ENCODE data around the gene KCTD7.
"Not testable (repeated sequence)": the region's sequence is repeated elsewhere in the genome, so short reads cannot be mapped to it uniquely, and the experiment has no call there.

KCTD7 gene

DNA sequence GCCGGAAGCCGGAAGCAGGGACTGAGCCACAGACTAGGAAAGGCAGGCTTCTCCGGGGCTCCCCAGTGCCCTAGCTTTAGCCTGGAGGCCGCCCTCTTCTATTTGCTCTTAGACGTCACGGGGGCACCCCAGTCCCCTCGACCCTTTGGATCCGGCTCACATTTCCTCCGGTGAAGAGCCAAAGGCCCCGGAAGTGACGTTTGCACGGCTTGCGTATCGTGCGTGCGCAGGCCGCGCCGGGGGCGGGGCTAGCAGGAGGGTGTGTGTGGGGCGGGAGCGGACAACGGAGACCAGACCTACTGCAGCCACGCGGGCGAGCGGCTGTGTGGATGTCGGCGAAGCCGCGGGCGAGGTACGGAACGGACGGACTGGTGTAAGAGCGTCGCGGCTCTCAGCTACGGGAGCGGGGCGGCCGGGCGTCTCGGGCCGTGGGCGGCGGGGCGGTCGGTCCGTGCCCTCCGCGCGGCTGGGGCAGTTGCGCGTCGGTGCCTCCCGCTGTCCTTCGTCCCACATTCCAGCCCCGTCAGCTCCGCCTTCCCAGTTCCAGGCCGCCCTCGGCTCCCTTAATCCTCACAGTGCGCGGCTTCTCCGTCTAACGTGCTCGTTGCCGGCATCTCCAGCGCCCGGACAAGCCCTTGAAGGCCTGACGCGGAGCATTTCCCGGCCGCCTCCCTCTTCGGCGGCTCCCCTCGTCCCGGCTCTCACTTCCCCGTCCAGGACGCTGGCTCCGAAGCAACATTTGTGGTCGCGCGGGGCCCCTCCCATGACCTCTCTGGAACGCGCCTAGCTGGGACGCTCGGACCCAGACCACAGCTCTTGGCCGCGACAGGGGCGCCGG is 25.8 kb downstream of the KCTD7 start:
- DNase-seq, result peak; percentile 96

DNA sequence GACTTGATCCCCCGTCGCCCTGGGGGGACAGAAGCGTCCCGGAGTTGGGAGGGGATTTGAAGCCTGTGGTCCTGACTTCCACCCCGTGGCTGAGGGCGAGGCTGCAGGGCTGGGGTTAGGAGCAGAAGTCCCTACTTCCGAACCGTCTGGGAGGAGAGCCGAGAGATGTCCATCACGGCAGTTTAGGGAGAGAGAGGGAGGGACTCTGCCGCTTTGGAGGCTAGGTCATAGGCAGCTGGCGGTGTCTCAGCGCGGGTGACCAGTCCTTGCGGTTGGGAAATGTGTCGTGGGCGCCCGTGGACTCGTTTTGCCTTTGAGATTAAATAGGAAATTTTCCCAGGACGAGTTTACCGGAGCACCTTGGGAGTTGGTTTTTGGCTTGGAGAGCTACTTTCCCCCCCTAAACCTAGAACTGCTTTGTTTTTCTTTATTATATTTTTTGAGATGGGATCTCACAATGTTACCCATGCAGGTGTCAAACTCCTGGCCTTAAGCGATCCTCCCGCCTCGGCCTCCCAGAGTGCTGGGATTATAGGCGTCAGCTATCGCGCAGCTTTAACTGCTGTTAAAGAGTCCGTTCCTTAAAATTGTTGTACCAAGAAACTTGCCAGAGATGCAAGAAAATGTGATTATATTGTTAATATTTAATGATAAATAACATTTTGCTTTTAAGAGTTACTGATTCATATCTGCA is 26.6 kb downstream of the KCTD7 start:
- DNase-seq, result not testable (repeated sequence)

DNA sequence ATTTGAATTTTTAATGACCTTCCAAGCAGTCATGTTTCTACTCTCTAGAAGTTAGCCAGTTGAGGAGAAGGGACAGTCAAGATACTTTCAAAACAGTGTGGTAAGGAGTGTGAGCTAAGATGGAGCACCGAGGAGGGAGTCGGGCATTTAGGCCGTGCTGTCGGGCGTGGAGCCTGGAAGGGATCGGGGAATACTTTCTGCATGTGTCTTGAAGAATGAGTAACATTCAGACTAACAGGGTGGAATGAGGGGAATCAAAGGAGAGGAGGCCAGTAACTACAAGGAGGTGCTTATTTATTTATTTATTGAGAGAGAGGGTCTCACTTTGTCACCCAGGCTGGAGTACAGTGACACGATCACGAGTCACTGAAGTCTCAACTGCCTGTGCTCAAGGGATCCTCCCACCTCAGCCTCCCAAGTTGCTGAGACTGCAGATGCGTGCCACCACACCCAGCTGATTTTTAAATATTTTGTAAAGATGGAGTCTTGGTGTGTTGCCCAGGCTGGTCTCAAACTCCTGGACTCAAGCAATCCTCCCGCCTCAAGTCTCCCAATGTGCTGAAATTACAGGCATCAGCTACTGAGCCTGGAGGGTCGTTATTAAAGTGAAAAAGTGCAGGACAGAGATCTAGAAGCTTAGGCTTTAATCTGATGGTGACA is 27.3 kb downstream of the KCTD7 start:
- DNase-seq, result not testable (repeated sequence)

DNA sequence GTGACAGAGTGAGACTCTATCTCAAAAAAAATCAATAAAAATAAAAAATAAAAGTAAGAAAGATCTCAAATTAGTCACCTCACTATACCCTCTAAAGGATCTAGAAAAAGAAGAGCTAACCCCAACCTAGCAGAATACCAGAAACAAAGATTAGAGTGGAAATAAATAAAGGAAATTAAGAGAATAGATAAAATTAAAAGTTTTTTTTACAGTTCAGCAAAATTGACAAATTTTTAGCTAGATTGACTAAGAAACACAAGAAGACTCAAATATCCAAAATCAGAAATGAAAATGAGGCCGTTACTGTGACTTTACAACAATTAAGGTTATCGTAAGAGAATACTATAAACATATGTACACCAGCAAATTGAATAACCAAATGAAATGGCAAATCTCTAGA is 29.1 kb downstream of the KCTD7 start:
- no peak for DNase-seq

DNA sequence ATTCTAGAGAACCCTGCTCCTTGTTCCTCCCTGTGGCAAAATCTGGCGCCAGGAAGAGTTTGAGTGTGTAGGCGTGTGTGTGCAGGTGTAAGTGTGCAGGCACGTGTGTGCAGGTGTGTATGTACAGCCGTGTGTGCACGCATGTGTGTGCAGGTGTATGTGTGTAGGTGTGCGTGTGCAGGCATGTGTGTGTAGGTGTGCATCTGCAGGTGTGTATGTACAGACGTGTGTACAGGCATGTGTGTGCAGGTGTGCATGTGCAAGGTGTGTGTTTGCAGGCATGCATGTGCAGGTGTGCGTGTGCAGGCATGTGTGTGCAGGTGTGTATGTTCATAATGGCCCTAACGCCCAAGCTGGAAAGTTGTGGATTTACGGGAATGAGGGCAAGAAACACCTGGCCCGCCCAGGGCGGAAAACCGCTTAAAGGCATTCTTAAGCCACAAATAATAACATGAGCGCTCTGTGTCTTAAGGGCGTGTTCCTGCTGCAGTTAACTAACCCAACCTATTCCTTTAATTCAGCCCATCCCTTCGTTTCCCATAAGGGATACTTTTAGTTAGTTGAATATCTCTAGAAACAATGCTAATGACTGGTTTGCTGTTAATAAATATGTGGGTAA is 34.1 kb downstream of the KCTD7 start:
- no peak for DNase-seq

DNA sequence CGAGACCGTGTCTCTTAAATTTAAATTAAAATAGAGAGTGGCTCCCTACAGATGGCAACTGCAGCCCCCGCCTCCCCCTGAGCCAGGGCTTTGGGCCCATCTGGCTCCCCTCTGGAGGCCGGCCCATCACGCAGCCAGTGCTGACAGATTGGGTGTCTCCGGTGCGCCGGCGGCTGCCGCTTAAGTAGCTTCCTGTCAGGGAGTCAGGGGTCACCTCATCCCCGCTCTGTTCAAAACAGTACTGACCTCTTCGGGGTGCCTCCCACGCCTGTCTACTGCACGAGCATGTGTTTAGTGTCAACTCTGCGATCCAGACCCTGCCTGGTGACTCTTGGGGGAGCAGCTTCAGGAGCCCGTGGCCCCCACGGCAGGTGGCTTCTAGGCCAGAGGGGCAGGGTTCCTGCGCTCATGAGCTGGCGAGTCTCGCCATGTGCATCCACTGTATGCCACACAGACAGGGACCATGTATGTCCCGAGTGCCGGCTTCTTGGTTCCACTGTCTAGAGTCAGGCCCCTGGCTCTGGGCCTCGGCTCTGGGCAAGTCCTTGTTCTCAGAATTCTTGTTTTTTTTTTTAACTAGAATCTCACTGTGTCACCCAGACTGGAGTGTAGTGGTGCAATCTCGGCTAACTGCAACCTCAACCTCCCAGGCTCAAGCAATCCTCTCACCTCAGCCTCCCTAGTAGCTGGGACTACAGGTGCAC is 36.1 kb downstream of the KCTD7 start:
- DNase-seq, result no peak

DNA sequence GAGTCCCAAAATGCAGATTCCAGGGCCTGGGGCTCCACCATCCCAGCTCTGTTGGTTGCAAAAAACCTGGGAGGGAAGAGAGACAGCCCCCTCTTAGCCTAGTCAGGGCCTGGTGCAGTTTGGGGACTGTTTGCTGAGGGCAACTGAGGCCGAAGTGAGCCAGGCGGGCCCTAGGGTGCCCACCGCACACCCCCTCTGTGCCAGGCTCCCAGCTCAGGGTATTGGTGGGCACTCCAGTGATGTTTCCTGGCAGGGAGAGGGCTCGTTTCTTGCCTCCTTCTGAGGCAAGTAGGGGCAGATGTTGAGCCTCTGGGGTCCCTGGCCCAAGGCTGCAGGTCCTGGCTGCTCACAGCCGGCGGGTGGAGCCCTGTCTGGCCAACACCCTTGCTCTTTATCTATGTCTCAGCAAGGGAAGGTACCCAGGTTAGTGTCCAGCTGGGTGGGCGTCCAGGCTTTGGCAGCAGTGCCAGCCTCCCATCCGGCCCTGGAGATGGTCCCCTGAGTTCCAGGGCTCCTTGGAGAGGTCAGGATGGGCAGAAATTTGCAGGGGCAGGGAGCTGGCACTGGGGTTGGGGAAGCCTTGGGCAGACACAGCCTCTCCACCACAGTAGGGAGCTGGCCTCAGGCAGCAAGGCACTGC is 37.8 kb downstream of the KCTD7 start:
- DNase-seq, result no peak

DNA sequence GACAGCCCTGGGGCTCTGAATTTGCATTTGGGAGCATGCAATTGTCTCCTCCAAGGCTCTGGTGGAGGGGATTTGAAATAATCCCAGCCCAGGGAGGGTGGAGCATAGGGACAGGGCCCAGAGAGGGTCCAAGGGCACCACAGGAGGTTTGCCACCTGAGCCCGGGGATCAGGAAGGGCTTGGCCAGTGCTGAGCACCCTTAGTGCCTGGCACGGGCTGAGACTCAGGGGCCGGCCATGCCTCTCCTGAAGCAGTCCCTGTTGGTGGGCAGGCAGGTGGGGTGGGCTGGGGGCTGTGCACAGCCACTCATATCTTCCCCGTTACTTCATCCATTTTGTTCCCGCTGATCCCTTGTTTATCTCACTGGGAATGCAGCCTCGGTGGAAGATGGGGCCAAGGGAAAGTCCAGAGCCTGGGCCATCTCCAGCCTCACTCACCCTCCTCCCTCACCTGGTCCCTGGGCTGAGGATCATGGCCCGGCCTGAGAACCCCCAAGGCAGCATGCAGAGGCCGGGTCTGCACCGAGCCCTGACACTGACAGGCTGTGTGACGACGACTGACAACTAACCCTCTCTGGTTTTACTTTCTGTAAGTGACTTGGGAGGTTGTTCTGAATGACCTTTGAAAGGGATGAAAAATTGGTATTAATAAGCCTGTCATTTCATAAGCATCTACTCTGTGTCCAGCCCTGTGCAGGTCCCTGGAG is 38.5 kb downstream of the KCTD7 start:
- no peak for DNase-seq

DNA sequence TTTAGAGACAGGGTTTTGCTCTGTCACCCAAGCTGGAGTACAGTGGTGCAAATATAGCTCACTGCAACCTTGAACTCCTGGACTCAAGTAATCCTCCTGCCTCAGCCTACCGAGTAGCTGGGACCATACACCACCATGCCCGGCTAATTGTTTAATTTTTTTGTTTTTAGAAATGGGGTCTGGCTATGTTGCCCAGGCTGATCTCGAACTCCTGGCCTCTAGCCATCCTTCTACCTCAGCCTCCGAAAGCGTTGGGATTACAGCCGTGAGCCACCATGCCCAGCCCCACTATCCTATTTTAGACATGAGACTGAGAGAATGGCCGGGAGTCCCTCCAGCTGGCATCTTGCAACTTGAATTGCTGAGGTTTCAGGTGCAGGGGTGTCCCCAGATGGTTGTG is 39.4 kb downstream of the KCTD7 start:
- DNase-seq, result no peak

DNA sequence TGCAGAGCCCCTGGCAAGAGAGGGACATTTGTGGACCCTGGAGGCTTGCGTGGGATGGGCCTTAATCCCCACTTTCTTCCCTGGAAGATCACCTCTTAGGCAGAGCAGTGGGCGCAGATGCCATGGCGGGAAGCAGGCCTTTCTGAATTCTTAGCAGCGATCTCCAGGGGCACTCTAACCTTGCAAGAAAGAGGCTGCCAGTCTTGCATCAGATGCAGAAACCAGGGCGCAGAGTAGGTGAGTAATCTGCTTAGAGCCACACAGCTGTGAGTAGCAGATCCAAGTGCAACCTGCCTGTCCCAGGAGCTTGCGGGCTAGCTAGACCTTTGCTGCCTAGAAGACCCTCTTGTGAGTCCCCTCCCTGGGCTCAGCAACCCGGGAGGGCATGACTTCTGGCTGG is 40.0 kb downstream of the KCTD7 start:
- DNase-seq, result no peak

DNA sequence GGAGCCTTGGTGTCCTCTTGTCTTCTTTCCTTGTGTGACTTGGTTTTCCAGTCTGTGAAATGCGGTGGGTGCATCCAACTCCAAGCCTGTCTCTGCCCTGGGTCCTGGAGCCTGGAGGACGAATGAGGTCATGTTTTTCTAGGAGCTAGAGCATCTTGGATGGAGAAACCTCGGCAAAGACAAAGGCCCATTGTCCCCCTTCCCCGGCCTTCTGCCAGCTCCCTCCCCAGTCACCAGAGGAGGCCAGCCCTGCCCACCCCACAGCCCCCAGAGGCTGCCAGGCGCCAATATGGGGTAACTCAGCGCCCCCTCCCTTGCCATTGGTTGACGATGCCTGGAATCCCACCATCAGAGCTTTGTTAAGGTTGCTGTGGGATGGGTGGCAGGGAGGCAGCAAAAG is 40.4 kb downstream of the KCTD7 start:
- no peak for DNase-seq

DNA sequence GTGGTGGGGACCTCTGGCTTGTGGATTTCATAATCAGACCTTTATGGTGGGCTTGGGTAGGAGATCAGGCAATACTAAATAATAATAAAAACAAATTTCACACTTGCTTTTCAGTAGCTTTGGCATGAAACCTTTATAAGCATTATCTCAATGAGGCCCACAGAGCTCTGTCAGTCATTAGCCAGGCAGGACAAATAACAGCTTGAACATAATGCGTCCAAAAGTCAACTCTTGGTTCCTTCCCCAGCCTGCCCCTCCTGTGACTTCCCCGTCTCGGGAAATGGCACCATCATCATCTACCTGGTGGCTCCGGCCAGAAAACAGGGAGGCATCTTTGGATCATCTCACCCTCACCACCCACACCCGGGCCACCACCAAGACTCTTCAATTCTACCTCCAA is 40.8 kb downstream of the KCTD7 start:
- DNase-seq, result no peak

DNA sequence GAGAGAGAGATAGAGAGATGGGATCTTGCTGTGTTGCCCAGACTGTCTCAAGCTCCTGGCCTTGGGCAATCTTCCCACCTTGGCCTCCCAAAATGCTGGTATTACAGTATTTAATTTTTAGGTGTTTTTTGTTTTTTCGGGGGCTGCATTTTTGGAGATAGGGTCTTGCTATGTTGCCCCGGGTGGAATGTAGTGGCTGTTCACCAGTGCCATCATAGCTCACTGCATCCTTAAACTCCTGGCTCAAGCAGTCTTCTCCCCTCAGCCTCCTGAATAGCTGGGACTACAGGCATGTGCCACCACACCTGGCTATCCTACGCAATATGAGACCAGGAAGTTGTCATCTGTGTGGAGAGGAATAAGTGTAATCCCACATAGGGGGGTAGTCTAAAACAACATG is 42.4 kb downstream of the KCTD7 start:
- DNase-seq, result no peak

DNA sequence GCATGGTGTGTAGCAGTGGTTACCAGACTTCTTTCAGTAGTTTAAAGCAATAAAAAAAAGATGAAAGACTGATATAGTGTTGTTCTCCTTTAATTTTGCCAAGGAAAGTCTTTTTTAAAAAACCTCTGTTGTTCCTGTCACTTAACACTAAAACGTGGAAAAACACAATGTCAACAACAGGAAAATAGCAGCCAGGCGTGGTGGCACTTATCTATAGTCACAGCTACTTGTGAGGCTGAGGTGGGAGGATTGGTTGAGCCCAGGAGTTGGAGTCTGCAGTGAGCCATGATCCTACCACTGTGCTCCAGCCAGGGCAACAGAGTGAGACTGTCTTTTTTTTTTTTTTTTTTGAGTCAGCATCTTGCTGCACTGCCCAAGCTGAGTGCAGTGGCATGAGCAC is 42.8 kb downstream of the KCTD7 start:
- DNase-seq, result not testable (repeated sequence)

DNA sequence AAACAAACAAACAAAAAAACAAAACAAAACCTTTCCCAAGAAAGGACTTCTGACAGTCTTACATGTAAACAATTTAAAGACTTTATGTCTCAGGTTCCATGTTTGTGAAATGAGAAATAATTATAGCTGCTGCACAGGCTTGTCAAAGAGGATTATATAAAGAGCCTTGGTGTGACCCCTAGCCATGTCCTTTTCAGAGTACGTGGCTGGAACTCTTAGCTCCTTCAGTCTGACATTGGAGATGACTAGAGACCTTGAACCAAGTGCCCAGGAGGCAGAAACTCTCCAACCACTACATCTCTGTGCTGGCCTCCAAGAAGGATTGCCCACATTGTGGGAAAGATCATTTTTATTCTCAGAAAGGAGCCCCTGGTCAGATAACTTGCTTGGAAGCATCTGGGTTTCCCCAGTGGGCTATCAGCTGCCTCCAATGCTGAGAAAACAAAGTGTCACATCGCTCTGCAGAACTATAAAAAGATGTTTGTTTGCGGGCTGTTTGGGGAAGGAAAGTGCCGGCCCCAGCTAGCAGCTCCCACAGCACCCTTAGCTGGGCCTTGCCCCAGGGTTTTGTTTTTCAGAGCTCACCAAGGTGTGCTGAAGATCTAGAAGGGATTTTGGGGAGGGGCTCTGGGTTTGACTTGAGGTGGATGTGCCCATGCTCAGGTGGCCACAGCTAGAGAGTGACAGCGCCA is 43.9 kb downstream of the KCTD7 start:
- DNase-seq, result not testable (repeated sequence)

DNA sequence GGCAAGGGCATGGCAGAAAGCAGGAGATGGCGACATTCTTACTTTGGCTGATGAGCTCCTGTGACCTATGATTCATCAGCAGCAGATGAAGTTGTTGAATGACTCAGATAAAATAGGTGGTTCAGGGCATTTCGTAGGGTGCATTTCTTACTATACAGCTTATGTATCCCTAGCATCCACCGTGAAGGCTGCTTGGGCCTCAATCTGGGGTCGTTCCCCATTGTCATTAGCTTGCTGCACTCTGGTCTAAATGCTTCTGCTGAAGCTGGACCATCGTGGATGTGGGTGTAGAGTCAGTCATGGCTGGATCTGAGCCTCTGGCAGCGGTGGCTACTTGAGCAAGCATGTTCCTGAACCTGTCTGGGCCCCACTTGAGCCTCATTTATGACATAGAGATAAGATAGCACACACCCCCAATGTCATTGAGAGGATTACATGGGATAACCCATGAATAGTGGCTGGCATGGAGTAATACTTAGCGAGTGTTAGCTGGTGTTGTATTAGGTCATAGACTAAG is 44.5 kb downstream of the KCTD7 start:
- DNase-seq, result not testable (repeated sequence)

DNA sequence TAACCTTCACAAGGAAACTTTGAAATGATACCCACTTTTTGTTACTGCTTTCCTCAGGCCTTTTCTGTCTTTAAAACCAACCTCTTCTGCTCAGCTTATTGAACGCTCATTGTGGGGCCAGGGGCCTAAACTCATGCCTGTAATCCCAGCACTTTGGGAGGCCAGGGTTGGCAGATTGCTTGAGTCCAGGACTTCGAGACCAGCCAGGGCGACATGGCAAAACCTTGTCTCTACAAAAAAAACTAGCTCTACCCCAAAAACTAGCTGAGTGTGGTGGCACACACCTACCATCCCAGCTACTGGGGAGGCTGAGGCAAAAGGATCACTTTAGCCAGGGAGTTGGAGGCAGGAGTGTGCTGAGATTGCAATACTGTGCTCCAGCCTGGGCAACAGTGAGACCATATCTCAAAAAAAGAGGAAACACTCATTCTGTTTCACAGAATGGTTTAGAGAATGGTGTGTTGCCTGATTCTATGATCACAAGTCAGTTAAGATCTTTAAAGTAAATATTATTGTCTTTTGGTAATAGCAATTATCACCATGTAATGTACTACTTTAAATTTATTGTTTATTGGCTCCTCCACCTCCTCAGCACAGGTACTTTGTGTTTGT is 51.1 kb downstream of the KCTD7 start:
- no peak for DNase-seq

DNA sequence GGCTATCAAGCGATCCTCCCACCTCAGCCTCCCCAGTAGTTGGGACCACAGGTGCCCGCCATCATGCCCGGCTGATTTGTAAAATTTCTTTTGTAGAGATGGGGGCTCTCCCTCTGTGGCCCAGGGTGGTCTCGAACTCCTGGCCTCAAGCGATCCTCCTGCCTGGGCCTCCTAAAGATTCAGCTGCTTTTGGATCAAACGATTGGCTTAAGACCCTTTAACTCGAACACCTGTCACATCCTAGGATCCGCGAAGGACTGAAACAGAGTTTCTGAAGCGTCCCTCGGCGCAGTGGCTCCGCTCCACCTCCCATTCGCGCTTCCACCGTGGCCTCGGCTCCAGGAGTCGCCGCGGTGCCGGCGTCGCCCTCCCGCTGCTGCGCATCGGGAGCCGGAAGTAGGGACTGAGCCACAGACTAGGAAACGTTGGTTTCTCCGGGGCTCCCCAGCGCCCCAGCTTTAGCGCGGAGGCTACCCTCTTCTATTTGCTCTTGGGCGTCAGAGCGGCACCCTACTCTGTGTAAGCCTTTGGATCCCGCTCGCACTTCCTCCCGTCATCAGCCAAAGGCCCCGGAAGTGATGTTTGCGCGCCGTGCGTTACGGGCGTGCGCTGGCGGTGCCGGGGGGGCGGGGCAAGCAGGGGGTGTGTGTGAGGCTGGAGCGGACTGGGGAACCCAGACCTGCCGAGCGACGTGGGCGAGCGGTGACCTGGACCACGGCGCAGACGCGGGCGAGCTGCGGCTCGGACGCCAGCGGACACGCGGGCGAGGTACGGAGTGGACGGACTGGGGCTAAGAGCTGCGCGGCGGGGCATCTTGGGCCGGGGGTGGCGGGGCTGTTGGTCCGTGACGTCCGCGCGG is 53.0 kb downstream of the KCTD7 start:
- peak; percentile 91 for DNase-seq
